ENCODE results near the gene VDR.

VDR gene

DNA sequence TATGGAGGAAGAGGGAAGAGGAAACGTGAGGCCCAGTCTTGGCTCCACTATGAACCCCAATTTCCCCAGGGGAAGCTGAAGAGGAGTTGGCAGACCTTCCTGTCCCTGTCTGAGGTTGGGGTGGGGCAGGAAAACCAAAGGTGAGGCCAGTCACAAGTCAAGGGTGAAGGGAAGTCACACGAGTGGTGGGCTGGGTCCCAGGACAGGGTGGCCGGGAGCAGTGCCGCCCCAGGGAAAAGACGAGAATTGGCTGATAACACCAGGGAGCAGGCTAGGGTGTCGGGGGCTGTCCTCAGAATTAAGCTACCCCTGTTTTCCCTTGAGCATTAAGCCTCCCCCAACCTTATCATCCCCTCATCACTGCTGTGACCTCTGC lies 3.1 kb downstream of the VDR start:
- TF ChIP-seq, protein P1, sequence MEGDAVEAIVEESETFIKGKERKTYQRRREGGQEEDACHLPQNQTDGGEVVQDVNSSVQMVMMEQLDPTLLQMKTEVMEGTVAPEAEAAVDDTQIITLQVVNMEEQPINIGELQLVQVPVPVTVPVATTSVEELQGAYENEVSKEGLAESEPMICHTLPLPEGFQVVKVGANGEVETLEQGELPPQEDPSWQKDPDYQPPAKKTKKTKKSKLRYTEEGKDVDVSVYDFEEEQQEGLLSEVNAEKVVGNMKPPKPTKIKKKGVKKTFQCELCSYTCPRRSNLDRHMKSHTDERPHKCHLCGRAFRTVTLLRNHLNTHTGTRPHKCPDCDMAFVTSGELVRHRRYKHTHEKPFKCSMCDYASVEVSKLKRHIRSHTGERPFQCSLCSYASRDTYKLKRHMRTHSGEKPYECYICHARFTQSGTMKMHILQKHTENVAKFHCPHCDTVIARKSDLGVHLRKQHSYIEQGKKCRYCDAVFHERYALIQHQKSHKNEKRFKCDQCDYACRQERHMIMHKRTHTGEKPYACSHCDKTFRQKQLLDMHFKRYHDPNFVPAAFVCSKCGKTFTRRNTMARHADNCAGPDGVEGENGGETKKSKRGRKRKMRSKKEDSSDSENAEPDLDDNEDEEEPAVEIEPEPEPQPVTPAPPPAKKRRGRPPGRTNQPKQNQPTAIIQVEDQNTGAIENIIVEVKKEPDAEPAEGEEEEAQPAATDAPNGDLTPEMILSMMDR (conservative IDR thresholded peaks at IDR 0.05; ENCODE audit: low read depth, low read length) = no peak
- DNase-seq (ENCODE audit: low read depth) = no peak
- H3K4me3 ChIP-seq (ENCODE audit: low read depth, low read length) = no peak overlapping the region

DNA sequence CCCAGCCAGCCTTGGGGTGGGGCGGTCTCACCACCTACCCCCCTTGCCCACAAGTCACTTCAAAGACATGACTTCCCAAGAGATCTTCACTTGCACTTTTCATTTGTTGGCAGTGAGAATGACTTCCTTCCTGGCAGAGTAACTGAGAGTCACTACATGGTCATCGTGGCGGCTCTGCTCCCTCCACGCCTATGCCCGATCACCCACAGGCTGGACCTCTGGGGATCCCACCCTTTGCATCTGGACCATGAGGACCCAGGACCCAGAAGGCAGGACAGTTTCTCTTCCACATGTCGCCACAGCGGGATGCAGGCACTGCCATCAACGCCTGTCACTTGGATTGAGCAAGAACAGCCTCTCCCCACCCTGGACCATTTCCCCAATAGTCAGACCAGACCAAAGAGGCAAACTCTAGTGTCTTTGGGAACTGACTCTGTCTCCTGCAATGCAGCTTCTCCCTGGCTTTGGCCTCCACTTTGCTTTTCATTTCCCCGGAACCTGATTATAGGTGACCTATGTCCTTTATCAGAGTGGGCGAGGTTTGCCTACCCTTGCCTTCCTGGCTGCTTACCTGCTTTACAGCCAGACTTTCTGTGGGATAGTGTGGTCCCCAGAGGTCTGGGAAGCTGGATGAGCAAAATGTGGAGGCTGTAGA lies 3.6 kb downstream of the VDR start:
- H3K4me3 ChIP-seq (ENCODE audit: low read depth, low read length) = no peak overlapping the region
- DNase-seq (ENCODE audit: low read depth) = no peak
- TF ChIP-seq, protein P1 (conservative IDR thresholded peaks at IDR 0.05; ENCODE audit: low read depth, low read length) = no peak

DNA sequence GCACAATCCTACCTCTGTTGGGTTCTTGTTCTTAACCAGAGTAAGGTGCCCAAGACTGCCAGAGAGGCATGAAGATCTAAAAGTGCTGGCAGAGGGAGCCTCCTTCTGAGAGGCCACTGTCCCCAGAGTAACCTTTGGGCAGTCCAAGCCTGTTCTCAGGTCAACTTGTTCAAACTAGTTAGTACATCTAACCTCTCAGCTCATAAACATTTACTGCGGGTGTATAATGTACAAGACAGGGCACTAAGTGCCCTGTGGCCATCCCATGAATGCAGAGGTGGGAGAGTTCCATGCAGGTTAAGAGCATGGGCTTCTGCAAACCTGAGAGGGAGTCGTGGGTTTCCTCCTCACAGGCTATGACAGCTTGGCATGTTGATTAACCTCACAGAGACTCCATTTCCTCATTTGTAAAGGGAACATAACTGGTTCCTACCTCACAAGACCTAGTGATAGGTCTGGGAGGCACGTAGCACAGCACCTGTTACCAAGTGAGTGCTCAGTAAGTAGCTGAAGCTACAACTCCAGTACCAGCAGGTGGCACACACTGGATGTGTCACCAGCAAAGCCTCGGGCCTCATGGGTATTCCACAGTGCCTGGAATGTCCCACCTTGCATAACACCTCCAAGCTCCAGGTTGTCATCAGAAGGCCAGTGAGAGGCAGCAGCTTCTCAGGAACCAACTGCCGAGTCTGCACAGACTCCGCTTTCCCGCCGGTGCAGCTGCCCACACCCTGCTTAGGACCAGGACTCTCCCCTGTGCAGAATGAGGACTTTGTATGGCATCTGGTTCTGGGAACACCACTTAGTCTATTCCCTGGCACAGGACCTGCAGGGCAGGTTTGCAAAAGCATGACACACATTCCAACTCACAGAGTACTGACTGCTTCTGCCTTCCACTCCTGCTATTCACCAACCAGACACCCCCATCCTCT lies 4.4 kb downstream of the VDR start:
- peak; percentile 14 for DNase-seq (ENCODE audit: low read depth)
- TF ChIP-seq, protein P1 (conservative IDR thresholded peaks at IDR 0.05; ENCODE audit: low read depth, low read length) = no peak
- H3K4me3 ChIP-seq (ENCODE audit: low read depth, low read length) = no peak overlapping the region

DNA sequence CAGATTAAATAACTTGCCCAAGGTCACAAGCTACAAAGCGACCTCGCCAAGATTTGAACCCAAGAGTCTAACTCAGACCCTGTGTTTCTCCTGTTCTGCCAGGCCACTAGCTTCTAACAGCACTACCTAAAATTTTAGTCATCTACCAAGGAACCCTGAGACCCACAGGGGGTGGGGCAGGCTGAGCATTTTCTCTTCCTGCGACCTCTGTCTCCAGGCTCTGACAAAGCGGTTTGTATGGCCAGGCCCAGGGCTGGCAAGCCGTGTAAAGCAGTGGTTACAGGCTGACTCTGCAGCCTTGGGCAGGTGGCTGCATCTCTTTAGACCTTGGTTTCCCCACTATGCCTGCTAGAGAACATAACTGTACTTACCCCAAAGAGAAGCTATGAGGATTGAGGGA lies 5.3 kb downstream of the VDR start:
- no peak overlapping the region for H3K4me3 ChIP-seq (ENCODE audit: low read depth, low read length)

DNA sequence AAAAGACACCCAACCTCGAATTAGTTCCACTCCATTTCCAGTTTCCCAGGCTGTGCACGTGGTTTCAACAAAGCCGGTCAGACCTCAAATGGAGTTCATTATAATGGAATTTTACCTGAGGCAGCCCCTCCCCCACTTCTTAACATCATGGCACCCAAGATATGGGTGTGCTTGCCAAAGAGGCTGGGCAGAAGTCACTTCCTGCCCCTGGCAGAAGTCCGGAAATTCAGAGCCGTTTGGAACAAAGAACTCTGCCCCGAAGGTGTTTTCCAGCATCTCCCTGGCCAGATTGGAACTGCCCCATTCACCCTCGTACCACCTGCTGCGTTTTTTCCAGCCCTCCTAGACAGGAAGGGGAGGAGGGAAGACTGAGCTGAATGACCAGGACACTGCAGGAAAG lies 8.2 kb downstream of the VDR start:
- no peak for DNase-seq (ENCODE audit: low read depth)
- H3K4me3 ChIP-seq (ENCODE audit: low read depth, low read length) = no peak overlapping the region
- TF ChIP-seq, protein P1 (conservative IDR thresholded peaks at IDR 0.05; ENCODE audit: low read depth, low read length) = no peak

More for the DNA sequence above, 5.3 kb downstream of the VDR start:
- TF ChIP-seq, protein P1 (conservative IDR thresholded peaks at IDR 0.05; ENCODE audit: low read depth, low read length) = no peak
- no peak for DNase-seq (ENCODE audit: low read depth)

DNA sequence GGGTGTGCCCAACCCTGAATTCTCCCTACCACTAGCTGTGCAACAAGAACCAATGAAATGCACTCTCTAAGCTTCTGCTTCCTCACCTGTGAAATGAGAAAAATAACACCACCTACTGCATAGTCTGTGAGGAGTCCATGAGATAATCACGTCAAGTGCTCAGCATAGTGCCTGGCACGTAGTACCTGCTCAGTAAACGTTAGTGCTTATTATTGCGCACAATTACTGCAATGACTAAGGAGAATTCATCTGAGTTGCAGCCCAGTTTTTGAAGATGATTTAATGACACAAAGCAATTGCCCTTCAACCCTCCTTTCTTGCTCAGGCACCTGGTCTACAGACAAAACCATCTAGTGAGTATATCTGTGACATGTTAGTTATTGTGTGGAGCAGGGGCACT lies 8.8 kb downstream of the VDR start:
- TF ChIP-seq, protein P1 (conservative IDR thresholded peaks at IDR 0.05; ENCODE audit: low read depth, low read length) = no peak

More for the DNA sequence above, 8.8 kb downstream of the VDR start:
- DNase-seq (ENCODE audit: low read depth) = no peak
- H3K4me3 ChIP-seq (ENCODE audit: low read depth, low read length) = no peak overlapping the region
